Measurements from ENCODE around the gene TERT.

TERT gene

DNA sequence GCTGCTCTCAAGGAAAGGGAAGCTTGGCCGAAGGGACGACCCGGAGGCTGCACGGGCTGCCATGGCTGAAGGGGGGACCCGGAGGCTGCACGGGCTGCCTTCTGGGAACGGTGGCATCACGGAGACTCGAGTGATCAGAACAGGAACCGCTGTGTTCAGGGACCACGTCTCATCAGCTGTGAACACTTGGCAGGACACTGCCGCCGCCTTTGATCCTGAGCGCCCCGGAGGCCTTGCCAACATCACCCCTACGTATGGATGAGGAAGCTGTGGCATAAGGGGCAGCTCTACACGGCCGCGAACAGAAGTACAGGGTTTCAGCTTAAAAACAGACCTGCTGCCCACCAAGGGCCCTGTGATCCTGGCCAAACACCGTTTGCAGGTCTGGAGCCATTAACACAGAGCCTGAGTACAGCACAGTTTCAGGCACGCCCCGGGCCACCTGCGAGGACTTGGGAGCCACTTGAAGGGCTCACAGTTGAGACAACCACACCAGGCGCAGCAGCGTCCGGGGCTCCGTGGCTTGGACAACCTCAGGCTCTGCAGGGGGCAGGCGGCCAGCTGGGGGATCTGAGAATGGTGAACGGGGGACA is 23.9 kb upstream of the TERT start:
- no peak for DNase-seq (ENCODE audit: low spot score)

DNA sequence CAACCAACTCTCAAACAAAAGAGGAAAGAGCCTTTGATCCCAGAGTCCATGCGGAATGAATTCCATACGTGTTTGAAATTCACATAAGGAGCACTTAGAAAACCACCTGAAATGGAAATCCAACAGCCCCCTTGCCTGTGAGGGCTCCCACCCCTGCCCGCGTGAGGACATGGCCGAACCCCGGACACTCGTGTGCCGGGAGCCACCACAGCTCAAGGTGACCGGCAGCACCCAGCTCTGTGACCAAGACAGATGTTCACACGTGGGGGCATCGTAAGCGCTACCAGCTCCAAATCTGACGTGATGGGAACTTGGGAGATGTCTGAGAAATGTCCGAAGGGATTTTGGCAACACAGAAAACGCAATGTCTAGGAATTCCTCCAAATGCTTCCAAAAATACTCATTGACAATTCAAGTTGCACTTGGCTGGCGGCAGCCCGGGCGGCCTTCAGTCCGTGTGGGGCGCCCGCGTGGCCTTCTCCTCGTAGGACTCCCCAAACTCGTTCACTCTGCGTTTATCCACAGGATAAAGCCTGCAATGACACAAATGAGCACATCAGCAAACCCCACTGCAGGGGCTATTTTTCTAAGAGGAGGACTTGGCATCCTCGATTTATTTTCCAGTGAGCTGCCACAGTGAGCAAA is 23.2 kb upstream of the TERT start:
- DNase-seq (ENCODE audit: low spot score), result no peak

DNA sequence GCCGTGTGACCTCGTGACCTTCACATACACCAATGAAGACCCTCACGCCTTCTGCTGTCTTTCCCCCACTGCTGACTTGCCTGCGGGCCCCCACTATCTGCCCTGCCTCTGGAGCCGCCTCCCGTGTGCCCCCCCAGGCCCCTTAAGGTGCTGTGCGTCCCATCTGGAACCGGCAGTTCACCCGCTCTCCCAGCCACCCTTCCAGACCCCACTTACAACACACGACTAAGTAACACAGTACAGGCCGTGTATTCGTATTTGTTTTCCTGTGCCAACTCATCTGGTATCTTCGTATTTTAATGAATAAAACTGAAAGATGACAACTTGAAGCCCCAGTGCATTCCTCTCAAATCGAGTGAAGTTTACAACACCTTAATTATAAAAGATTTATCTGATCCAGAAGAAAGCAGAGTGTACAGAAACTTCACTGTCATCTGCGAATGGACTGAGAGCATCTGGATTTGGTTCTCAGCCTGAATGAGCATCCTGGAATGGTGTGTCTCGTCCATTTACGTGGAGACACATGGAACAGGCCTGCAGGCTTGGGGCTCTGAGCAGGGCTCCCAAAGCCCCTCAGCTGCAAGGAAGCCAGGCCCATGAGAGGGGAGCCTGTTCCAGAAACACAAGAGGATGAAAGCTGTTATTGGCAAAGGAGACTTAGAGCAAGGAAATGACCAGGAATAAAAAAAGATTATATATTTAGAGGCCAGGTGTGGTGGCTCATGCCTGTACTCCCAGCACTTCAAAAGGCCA is 21.9 kb upstream of the TERT start:
- no peak for DNase-seq (ENCODE audit: low spot score)

DNA sequence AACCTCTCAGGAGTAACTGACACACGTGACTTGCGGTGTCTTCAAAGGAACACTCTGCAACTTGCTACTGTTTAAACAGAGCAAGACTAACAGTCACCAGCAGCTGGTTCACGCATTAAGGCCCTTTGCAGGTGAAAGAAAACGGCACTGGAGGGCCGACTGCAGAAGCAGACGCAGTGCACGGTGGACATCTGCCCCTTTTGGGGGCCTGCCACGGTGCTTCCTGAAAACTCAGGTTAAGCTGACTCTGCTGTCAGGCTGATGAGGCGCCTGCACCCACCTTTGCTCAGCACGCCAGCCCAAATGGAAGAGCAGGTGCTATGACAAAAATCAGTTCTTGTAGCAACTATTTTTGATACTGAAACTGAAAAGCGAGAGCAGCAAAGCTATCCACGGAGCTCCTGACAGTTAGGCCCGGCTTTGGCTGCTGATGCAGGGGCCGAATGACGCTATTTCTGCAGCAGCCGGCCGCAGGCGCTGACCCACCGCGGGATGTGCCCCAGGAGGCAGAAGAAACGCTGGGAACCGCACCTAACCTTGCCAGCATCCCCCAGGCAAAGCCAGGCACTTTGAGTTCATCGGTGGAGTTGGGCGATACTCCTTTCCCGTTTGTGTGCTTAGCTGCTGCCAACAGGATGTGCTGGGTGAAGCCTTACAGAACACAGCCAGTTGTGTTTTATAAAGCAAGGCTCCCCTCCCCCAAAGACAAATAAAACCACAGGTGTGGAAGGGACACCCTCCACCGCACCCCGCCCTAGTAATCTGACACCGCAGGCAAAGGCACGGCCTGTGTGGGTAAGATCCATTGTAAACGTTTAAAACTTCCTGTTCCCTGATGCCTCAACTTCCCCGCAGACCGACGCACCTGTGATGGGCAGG is 21.1 kb upstream of the TERT start:
- peak; percentile 81 for DNase-seq (ENCODE audit: low spot score)

DNA sequence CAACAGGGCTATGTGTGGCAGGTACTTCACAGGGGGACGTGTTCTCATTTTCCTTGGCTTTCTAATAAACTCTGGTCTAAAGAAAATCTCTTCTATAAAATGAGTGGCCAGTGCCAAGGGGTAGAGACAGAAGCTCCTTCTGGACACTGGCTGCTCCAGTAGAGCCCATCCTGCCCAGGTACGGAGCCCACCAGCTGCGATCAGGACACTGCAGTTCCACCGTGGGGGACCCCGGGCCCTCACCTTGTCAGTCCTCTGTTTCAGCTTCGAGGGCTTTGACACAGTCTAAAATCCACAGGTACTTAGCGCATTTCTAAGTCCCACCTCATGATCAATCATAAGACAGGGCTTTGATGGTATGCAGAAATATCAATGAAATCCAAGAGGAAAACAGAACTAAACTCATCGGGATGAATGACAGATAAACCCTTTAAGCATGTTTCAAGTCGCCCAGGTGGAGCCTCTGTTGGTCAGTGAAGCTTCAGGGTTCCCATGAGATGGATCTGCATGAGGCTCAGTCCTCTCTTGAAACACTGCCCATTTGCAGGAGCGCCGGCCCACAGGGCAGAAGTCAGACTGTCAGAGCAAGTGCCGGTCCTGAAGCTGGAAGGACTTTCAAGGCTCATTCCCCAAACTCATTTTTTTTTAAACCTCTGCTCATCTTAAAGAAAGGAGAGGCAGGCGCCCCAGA is 20.3 kb upstream of the TERT start:
- DNase-seq (ENCODE audit: low spot score), result no peak

DNA sequence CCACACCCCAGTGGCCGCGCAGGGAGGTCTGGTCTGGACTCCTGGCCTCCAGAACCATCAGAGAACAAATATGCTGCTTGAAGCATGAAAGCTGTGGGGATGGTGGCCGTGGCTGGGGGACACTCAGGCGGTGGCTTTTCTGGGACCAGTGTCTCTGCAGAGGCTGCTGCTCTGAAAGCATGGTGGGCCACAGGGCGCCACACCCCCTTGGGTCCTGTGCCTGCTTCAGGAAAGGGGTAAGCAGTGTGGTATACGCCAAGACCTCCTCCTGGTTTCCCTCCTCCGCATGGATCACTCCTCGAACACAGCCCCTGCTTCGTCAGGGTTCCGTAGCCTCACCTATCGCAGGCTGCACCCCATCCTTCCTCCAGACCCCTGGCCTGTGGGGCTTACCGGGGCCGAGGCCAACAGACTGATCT is 19.7 kb upstream of the TERT start:
- DNase-seq (ENCODE audit: low spot score), result no peak

GRCh38 chr5:1312993-1313833 is 18.3 kb upstream of the TERT start:
- DNase-seq (ENCODE audit: low spot score), result peak; percentile 66

- peak; percentile 46 for DNase-seq (ENCODE audit: low spot score)
These were observed 17.3 kb upstream of the TERT start for GRCh38 chr5:1312206-1312605.

DNA sequence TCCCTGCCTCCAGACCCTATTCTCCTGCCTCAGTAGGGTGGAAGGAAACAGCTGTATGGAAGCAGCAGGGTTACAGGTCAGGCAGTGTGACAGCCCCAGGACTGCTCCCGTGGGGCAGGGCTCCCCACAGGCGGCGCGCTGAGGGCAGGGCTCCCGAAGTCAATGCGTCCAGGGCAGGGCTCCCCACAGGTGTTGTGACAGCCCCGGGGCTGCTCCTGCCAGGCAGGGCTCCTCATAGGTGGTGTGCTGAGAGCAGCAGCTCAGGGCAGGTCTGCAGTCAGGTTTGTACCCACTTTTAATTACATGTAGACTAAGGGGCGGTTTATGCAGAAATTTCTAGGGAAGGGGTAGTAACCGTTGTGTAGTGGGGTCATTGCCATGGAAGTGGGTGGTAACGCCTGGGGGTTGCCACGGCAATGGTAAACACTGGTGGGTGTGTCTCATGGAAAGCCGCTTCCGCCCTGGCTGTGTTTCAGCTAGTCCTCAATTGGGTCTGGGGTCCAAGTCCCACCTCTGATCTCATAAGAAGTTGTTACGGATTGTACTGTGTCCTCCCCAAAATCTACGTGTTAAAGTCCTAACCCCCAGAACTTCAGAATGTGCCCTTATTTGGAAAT is 16.7 kb upstream of the TERT start:
- no peak for DNase-seq (ENCODE audit: low spot score)

DNA sequence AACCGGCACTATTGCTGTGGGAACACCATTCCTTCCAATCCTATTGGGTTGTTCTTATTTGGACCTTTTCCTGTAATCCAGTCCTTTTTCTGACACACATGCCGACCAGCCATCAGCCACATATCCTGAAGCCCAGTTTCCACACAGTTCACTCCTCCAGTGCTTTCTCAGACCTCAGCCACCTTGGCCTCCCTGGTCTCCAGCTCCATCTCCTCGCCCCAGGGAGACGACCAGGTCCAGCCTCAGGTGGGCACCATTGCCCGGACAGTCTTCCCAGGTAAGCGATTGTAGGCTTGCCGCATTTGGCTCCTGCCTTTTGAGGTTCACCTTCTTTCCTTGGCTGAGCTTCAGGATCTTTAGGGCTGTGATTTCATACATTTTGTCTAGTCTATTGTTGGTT is 15.2 kb upstream of the TERT start:
- no peak for DNase-seq (ENCODE audit: low spot score)

GRCh38 chr5:1304033-1304432 is 9.2 kb upstream of the TERT start:
- DNase-seq (ENCODE audit: low spot score), result no peak

GRCh38 chr5:1302258-1302657 is 7.4 kb upstream of the TERT start:
- no peak for DNase-seq (ENCODE audit: low spot score)

DNA sequence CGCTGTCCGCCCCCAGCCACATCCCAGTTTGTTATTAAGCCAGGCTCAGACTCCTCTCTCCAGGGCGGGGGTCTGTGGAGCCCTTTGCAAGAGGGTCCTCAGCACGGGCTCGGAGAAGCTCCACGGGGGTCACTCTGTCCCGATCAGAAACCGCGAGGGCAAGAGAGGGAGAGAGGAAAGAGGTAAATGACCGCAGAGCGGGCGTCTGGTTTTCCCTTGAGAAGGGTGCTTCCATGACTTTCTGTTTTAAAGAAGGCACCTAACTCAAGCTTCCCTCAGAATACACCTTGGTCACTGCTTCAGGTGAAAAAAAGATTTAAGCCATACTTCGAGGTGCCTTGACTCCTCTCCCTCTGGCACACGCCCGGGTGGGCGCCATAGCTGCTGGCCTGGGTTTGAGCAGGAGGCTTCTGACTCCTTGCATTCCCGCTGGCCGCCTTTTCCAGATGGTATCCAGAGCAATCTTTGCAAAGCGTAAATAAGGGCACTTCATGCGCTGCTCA is 5.8 kb upstream of the TERT start:
- DNase-seq (ENCODE audit: low spot score), result no peak

DNA sequence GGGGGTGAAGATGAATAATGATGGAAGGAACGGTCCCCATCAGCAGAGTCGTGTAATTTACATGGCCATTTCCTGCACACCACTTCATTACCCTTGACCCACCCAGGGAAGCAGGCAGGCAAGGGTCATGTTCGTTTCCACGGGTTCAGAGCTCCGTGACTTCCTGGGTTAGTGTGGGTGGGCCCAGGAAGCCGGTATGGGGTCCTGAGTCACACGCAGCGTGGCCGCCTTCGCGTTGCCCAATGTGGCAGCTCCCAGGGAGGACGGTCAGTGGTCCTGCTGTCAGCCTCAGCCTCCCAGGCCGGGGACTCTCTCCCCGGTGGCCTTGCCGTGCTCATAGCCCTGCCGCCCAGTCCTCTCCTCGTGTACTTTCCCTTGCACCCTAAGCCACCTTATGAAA is 5.1 kb upstream of the TERT start:
- no peak for DNase-seq (ENCODE audit: low spot score)

GRCh38 chr5:1299511-1299850 is 4.6 kb upstream of the TERT start:
- no peak for DNase-seq (ENCODE audit: low spot score)

DNA sequence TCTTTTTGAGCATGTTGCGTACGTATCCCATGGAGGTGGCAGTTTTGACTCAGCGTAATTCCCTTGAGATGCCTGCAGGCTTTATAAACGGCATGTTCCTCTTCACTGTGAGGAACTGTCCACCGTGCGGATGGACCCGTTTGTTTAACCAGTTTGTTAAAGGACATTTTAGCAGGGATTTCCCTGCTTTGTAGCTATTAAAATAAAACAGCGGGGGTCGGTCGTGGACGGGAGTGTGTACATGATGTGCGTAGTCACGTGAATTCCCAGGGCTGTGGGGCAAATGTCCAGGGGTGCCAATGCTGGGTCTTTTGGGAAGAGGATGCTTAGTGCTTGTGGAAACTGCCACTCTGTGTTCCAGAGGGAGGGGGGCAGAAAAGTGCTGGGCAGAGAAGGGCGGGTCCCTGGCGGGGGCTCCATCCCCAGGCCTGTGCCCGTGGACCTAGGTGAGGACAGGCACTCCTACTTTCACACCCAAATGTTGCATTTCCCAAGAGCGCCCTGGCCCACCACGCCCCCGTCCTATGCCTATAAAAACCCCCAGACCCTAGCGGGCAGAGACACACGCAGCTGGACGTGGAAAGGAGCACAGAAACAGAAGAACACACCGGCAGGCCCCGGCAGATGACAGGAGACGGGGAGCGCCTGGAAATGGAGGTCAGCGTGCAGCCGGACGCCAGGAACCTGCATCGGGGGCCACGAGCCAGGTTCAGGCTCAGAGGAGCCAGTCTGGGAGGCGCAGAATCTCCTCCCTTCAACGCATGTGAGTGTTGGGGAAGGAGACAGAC is 4.0 kb upstream of the TERT start:
- DNase-seq (ENCODE audit: low spot score), result no peak

- DNase-seq (ENCODE audit: low spot score), result no peak
These were observed 3.2 kb upstream of the TERT start for GRCh38 chr5:1298067-1298551.

DNA sequence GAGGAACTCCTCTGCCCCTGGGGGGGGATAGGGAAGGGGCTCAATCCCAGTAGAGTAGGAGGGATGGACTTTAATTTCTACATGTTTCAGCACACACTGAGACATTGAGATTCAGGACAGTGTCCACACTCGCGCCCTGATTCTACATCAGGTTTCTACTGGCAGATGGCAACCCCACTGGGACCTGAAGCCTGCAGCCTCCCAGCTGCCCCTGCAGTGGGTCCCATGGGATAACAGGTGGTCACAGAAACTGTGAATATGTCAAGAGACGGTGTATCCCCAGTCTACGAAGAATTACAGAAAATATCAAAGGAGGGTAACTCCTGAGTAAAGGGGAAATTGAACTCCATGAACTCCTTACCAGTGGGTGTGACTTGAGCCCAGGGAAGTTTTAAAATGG is 2.4 kb upstream of the TERT start:
- DNase-seq (ENCODE audit: low spot score), result no peak

- DNase-seq (ENCODE audit: low spot score), result no peak
These were observed 776 bp upstream of the TERT start for GRCh38 chr5:1295650-1296037.

Measured in CD4-positive, alpha-beta T cell treated with Interleukin-6 at 100 ng/mL for 8 hours (primary cell).